Thymus (tissue), 11 donors: Measurements from ENCODE around the gene GPC3. TPM values are rescaled to one million over a fixed set of nuclear protein-coding genes. Genes with fewer than 3 reads are reported as not detected.
"Not testable (repeated sequence)": the region's sequence is repeated elsewhere in the genome, so short reads cannot be mapped to it uniquely, and the experiment has no call there.

Source experiments
- DNase-seq, 9 donors: peaks; one replicate each; pipeline ENCODE4 v3.0.0-alpha.2; 2013; ENCODE audit warnings: low spot score in 9 of 9, low read depth in 6 of 9, missing footprints in 1 of 9
- H3K27ac ChIP-seq, 2 donors: one replicate each; pipeline ENCODE4 v1.5.1; 2013; ENCODE audit warnings: control low read depth in 1 of 2, low read depth in 1 of 2, low read length in 1 of 2, mild to moderate bottlenecking in 1 of 2, moderate library complexity in 1 of 2
- H3K27me3 ChIP-seq, 2 donors: one replicate each; pipeline ENCODE4 v1.5.1; 2013; ENCODE audit warnings: low read length in 1 of 2; ENCODE audit not compliant: control insufficient read depth in 2 of 2, insufficient read depth in 1 of 2
- H3K36me3 ChIP-seq, 2 donors: one replicate each; pipeline ENCODE4 v1.5.1; 2013; ENCODE audit warnings: low read length in 1 of 2, mild to moderate bottlenecking in 1 of 2, moderate library complexity in 1 of 2; ENCODE audit not compliant: control insufficient read depth in 2 of 2, insufficient read depth in 2 of 2
- H3K4me1 ChIP-seq, 2 donors: one replicate each; pipeline ENCODE4 v1.5.1; 2013; ENCODE audit warnings: low read length in 2 of 2; ENCODE audit not compliant: control insufficient read depth in 2 of 2, insufficient read depth in 2 of 2
- H3K4me3 ChIP-seq, 2 donors: one replicate each; pipeline ENCODE4 v1.5.1; 2013; ENCODE audit warnings: low read length in 2 of 2, control low read depth in 1 of 2, mild to moderate bottlenecking in 1 of 2
- H3K9me3 ChIP-seq, 2 donors: one replicate each; pipeline ENCODE4 v1.5.1; 2013; ENCODE audit warnings: low read length in 1 of 2, mild to moderate bottlenecking in 1 of 2; ENCODE audit not compliant: control insufficient read depth in 2 of 2, insufficient read depth in 1 of 2
- WGBS: extraction: QIAGEN DNeasy Blood & Tissue Kit; methylation state at CpG from one replicate; pipeline ENCODE4 v1.1.7; 2013; 5-methylcytosine and 5-hydroxymethylcytosine counted together
- polyA plus RNA-seq: library from polyadenylated mRNA; stranded (reverse); fragments of 200-250 nt; gene quantifications from one replicate; pipeline ENCODE4 v1.2.3, GENCODE V29; 2013
- total RNA-seq: library from RNA; stranded (reverse); fragments of 120-200 nt; gene quantifications from one replicate; pipeline ENCODE4 v1.2.4, GENCODE V29; 2013
- donor health status: healthy.

GPC3 gene
- total and polyA plus RNA-seq, 2 donors, result 3.1 to 26.2 TPM

- no peak for DNase-seq
- H3K27ac ChIP-seq, result no peak overlapping the region
Observed at GRCh38 chrX:134002921-134003615, 17.7 kb upstream of the GPC3 start.

GRCh38 chrX:134000260-134001245, 15.2 kb upstream of the GPC3 start:
- H3K27ac ChIP-seq, result no peak overlapping the region
- no peaks in the 10 kb centered on the region for H3K36me3 ChIP-seq
- H3K4me3 ChIP-seq, result no peak overlapping the region
- no peaks in the 10 kb centered on the region for H3K27me3 ChIP-seq
- no peaks in the 10 kb centered on the region for H3K4me1 ChIP-seq
- 94% methylated on average over 14 of the region's 14 CpGs for WGBS
- no peak for DNase-seq
- no peaks in the 10 kb centered on the region for H3K9me3 ChIP-seq

More at GRCh38 chrX:134002921-134003615, 17.7 kb upstream of the GPC3 start:
- 94% methylated on average over 4 of the region's 4 CpGs for WGBS
- Histone ChIP-seq H3K4me3 (no peak overlapping the region), H3K9me3 (no peaks in the 10 kb centered on the region), H3K36me3 (no peaks in the 10 kb centered on the region), H3K27me3 (no peaks in the 10 kb centered on the region), H3K4me1 (no peaks in the 10 kb centered on the region)

GRCh38 chrX:133999031-133999705, 13.8 kb upstream of the GPC3 start:
- WGBS, result 91% methylated on average over 12 of the region's 12 CpGs
- DNase-seq, result no peak

GRCh38 chrX:133995759-133996158, 10.4 kb upstream of the GPC3 start:
- no peaks in the 10 kb centered on the region for H3K36me3 ChIP-seq
- no peak for DNase-seq
- no peaks in the 10 kb centered on the region for H3K4me1 ChIP-seq
- no peak overlapping the region for H3K4me3 ChIP-seq
- no peaks in the 10 kb centered on the region for H3K27me3 ChIP-seq
- no peak overlapping the region for H3K27ac ChIP-seq
- H3K9me3 ChIP-seq, result no peaks in the 10 kb centered on the region

More at GRCh38 chrX:133999031-133999705, 13.8 kb upstream of the GPC3 start:
- H3K4me3 ChIP-seq, result no peak overlapping the region
- H3K9me3 ChIP-seq, result no peaks in the 10 kb centered on the region
- no peaks in the 10 kb centered on the region for H3K27me3 ChIP-seq
- no peaks in the 10 kb centered on the region for H3K36me3 ChIP-seq
- H3K27ac ChIP-seq, result no peak overlapping the region
- no peaks in the 10 kb centered on the region for H3K4me1 ChIP-seq

GRCh38 chrX:133994576-133994975, 9.2 kb upstream of the GPC3 start:
- Histone ChIP-seq H3K36me3 (no peaks in the 10 kb centered on the region), H3K4me1 (no peaks in the 10 kb centered on the region), H3K4me3 (no peak overlapping the region), H3K27ac (no peak overlapping the region), H3K9me3 (no peaks in the 10 kb centered on the region), H3K27me3 (no peaks in the 10 kb centered on the region)
- DNase-seq, result no peak
- 95% methylated on average over 2 of the region's 2 CpGs for WGBS

GRCh38 chrX:133992882-133993281, 7.5 kb upstream of the GPC3 start:
- no peak overlapping the region for H3K4me3 ChIP-seq
- no peaks in the 10 kb centered on the region for H3K4me1 ChIP-seq
- no peaks in the 10 kb centered on the region for H3K9me3 ChIP-seq
- no peak for DNase-seq
- no peaks in the 10 kb centered on the region for H3K27me3 ChIP-seq
- H3K36me3 ChIP-seq, result no peaks in the 10 kb centered on the region
- 90% methylated on average over 4 of the region's 4 CpGs for WGBS
- no peak overlapping the region for H3K27ac ChIP-seq

GRCh38 chrX:133991814-133992213, 6.4 kb upstream of the GPC3 start:
- Histone ChIP-seq H3K27ac (no peak overlapping the region), H3K36me3 (no peaks in the 10 kb centered on the region), H3K27me3 (peaks cover 0 to 3% of the 10 kb centered on the region in 2 donors), H3K4me3 (no peak overlapping the region), H3K4me1 (no peaks in the 10 kb centered on the region), H3K9me3 (no peaks in the 10 kb centered on the region)
- DNase-seq, result no peak
- WGBS, result 95% methylated on average over 5 of the region's 5 CpGs

GRCh38 chrX:133991057-133991456, 5.7 kb upstream of the GPC3 start:
- H3K36me3 ChIP-seq, H3K27ac ChIP-seq, DNase-seq, H3K4me1 ChIP-seq, H3K4me3 ChIP-seq, H3K9me3 ChIP-seq, H3K27me3 ChIP-seq: not testable (repeated sequence)
- WGBS, result 97% methylated on average over 3 of the region's 3 CpGs

GRCh38 chrX:133989993-133990392, 4.6 kb upstream of the GPC3 start:
- 100% methylated on average over 1 of the region's 1 CpG for WGBS
- DNase-seq, result no peak

More at GRCh38 chrX:133989993-133990392, 4.6 kb upstream of the GPC3 start:
- no peak overlapping the region for H3K4me3 ChIP-seq
- H3K27ac ChIP-seq, result no peak overlapping the region
- H3K27me3 ChIP-seq, result peaks cover 0 to 16% of the 10 kb centered on the region in 2 donors
- no peaks in the 10 kb centered on the region for H3K9me3 ChIP-seq
- H3K36me3 ChIP-seq, result no peaks in the 10 kb centered on the region
- H3K4me1 ChIP-seq, result peaks cover 2 to 10% of the 10 kb centered on the region in 2 donors
